VCaP (cell line): Measurements from ENCODE around the gene TRO.

Experiments used
- H3K27ac ChIP-seq: fragments of 450-650 bp; 2 replicates; pipeline ENCODE4 v1.5.1; 2017
- TF ChIP-seq, protein P1 (sequence below): fragments of 450-650 bp; conservative IDR thresholded peaks from 2 replicates; pipeline ENCODE4 v1.5.1; 2017; ENCODE audit warnings: mild to moderate bottlenecking, moderate library complexity

TRO gene

DNA sequence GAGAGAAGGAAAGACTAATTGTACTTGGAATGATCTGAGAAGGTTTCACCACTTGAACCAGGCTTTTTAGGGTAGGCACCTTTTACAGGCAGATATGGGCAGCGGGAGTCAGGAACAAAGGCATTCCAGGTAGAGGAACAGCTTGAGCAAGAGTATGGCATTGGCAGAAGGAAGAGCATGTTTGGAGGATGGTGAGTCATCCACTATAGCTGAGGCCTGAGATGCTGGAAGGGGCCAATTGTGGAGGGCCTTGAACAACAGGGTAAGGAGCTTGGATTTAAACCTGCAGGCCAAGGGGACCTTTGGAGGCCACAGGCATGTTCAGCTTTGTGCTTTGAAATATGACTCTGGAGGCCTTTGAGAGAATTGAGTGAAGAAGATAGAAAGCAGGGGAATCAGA lies 41.1 kb downstream of the TRO start:
- TF ChIP-seq, protein P1, sequence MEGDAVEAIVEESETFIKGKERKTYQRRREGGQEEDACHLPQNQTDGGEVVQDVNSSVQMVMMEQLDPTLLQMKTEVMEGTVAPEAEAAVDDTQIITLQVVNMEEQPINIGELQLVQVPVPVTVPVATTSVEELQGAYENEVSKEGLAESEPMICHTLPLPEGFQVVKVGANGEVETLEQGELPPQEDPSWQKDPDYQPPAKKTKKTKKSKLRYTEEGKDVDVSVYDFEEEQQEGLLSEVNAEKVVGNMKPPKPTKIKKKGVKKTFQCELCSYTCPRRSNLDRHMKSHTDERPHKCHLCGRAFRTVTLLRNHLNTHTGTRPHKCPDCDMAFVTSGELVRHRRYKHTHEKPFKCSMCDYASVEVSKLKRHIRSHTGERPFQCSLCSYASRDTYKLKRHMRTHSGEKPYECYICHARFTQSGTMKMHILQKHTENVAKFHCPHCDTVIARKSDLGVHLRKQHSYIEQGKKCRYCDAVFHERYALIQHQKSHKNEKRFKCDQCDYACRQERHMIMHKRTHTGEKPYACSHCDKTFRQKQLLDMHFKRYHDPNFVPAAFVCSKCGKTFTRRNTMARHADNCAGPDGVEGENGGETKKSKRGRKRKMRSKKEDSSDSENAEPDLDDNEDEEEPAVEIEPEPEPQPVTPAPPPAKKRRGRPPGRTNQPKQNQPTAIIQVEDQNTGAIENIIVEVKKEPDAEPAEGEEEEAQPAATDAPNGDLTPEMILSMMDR = no peak
- H3K27ac ChIP-seq = no peak overlapping the region

DNA sequence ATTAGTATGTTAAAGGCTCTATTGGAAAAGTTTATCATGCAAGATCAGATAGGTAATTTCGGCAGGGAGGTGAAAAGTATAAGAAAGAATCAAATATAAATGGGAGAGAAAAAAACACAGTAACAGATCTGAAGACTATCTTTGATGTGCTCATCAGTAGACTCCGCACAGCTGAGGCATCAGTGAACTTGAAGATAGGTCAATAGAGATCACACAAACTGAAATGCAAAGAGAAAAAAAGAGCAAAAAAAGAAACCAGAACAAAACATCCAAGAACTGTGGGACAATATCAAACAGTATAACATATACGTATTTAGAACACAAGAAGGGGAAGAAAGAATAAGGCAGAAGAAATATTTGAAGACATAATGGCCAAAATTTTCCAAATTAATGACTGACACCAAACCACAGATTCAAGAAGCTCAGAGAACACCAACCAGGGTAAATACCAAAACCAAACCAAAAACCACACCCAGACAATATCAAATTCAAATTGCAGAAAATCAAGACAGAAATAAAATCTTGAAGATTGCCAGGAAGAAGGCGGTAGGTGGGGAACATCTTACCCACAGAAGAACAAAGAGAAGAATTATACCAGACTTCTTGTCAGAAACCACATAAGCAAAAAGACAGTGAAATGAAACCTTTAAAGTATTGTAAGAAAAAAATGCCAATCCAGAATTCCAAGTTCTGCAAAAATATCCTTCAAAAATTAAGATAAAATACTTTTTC lies 44.3 kb downstream of the TRO start:
- TF ChIP-seq, protein P1 = no peak
- H3K27ac ChIP-seq = no peak overlapping the region

DNA sequence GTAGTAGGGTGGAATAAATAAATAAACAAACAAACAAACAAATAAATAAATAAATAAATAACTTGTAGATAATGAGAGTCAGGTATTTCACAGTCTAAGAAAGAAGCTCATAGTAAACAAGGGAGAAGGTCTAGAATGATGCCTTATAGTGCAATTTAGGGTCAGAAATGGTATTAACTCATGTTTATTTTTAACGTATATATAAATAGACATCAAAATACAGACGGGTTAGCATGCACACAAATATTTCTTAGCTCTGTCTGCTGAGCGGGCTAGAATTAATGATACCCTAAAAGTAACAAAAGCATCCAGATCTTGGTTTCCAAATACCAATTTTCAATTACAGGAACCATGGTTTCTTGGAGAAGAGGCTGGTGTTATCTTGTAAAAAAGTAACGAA lies 56.8 kb downstream of the TRO start:
- TF ChIP-seq, protein P1 = no peak
- no peak overlapping the region for H3K27ac ChIP-seq

DNA sequence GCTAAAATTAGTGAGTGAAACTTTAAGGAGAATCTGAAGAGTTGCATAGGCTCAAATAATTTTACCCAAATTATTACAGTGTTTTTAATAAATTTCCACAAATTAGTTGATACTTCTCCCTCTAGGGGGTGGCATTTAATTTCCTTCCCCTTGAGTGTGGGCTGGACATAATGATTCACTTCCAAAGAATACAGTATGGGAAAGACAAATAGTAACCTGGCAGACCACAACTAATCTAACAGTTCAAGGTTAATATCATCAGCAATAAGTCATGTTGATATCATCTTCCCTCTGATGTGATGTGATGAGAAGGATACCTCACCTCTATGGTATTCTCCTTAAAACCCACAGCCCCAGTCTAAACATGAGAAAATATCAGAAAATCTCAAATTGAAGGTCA lies 57.8 kb downstream of the TRO start:
- TF ChIP-seq, protein P1 = no peak

DNA sequence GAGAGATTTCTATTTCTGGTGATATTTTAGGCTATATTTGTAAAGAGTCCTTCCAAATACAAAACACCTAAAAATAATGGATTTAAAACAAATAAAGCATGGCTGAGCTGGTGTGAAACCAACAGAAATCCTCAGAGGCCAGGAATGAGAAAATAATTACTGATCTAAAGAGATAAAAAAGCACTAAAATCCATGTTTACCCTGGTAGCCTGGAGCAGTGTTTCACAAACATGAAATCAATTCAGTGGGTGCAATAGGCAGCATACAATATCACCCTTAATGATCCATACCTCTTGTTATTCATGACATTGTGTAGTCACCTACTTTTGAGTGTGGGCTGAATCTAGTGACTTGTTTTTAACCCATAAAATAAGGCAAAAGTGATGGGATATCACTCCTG lies 58.8 kb downstream of the TRO start:
- TF ChIP-seq, protein P1 = no peak
- H3K27ac ChIP-seq = no peak overlapping the region

More for the DNA sequence above, 57.8 kb downstream of the TRO start:
- no peak overlapping the region for H3K27ac ChIP-seq

DNA sequence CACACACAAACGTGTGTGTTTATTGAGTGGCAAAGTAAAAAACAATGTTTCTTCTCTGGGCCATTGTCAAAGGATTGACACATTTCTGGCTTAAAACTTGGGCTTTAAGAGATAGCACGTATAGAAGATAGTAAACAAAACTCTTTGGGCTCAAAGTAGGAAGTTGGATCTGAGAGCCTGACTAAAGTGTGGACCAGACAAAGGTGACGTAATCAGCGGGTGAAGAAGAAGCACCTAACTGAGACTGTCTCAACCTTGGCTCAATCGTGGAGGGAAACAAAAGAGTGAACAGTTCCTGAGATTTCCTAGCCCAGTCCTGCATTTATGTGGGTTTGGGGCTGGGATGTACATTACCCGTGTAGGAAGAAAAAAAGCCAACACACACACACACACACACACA lies 59.7 kb downstream of the TRO start:
- TF ChIP-seq, protein P1 = no peak
- no peak overlapping the region for H3K27ac ChIP-seq
